Ishikawa (cell line): ENCODE measurements around the gene ALG14.

Source experiments
- CEBPB ChIP-seq: IDR thresholded peaks from 2 replicates; pipeline ENCODE4 v1.6.1; 2012
- CREB1 ChIP-seq: IDR thresholded peaks from 2 replicates; pipeline ENCODE4 v1.6.1; 2012; ENCODE audit warnings: low read depth
- EGR1 ChIP-seq: IDR thresholded peaks from 2 replicates; pipeline ENCODE4 v1.6.1; 2012
- EP300 ChIP-seq: IDR thresholded peaks from 2 replicates; pipeline ENCODE4 v1.6.1; 2012; ENCODE audit warnings: borderline replicate concordance
- FOXM1 ChIP-seq: IDR thresholded peaks from 2 replicates; pipeline ENCODE4 v1.6.1; 2012; ENCODE audit warnings: low read depth, borderline replicate concordance
- NFIC ChIP-seq: IDR thresholded peaks from 2 replicates; pipeline ENCODE4 v1.6.1; 2012
- RAD21 ChIP-seq: IDR thresholded peaks from 2 replicates; pipeline ENCODE4 v1.6.1; 2012; ENCODE audit warnings: low read depth
- TAF1 ChIP-seq: IDR thresholded peaks from 2 replicates; pipeline ENCODE4 v1.6.1; 2012; ENCODE audit warnings: low read depth, mild to moderate bottlenecking
- TCF12 ChIP-seq: IDR thresholded peaks from 2 replicates; pipeline ENCODE4 v1.6.1; 2012; ENCODE audit warnings: low read depth
- TEAD4 ChIP-seq: IDR thresholded peaks from 2 replicates; pipeline ENCODE4 v1.6.1; 2012
- YY1 ChIP-seq: IDR thresholded peaks from 2 replicates; pipeline ENCODE4 v1.6.1; 2012; ENCODE audit warnings: low read depth
- ZBTB7A ChIP-seq: IDR thresholded peaks from 2 replicates; pipeline ENCODE4 v1.6.1; 2012; ENCODE audit warnings: low read depth
- TF ChIP-seq, protein P1 (sequence below): IDR thresholded peaks from 2 replicates; pipeline ENCODE4 v1.6.1; 2012
- TF ChIP-seq, protein P2 (sequence below): IDR thresholded peaks from 2 replicates; pipeline ENCODE4 v1.6.1; 2012
- TF ChIP-seq, protein P3 (sequence below): IDR thresholded peaks from 2 replicates; pipeline ENCODE4 v1.6.1; 2012; ENCODE audit warnings: low read depth, mild to moderate bottlenecking

The ALG14 gene

DNA sequence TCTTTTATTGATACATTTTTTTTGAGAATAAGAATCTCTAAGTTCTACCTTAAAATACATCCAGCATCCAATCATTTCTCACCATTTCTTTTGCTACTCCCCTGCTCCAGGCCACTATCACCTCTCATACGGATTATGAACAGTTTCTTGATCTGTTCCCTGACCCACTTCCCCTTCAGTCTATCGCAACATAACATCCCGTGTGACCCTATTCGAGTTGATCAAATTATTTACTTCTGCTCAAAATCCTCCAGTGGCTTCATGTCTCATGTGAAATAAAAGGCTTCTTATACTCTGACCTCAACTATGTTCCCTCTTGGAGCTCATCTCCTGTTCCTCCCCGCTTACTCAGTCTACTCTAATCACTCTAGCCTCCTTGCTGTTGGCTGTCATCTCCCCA lies 5.2 kb downstream of the ALG14 start:
- no peak for TF ChIP-seq NFIC
- TF ChIP-seq, protein P1, sequence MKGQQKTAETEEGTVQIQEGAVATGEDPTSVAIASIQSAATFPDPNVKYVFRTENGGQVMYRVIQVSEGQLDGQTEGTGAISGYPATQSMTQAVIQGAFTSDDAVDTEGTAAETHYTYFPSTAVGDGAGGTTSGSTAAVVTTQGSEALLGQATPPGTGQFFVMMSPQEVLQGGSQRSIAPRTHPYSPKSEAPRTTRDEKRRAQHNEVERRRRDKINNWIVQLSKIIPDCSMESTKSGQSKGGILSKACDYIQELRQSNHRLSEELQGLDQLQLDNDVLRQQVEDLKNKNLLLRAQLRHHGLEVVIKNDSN = no peak
- TF ChIP-seq RAD21 = no peak
- TF ChIP-seq YY1 = no peak
- no peak for TF ChIP-seq EP300
- no peak for TF ChIP-seq ZBTB7A
- TF ChIP-seq TCF12 = no peak
- TF ChIP-seq, protein P2, sequence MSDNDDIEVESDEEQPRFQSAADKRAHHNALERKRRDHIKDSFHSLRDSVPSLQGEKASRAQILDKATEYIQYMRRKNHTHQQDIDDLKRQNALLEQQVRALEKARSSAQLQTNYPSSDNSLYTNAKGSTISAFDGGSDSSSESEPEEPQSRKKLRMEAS = no peak
- TF ChIP-seq TAF1 = no peak

DNA sequence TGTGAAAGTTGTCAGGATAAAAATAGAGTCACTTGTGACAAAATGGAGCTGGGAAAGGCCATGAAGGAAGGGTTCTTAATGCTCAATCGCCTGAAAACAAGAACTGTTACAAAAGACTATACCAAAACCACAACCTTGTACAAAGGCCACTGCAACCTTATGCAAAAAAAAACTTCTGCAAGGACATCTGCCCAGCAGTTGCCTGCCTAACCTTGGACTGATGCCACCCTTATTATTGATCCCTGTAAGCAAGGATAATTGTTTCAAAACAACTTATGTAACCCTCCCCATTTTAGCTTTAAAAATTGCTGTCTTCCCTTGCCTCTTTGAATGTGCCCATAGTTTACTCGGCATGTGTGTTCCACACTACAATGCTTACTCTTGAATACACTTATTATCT lies 5.7 kb downstream of the ALG14 start:
- no peak for TF ChIP-seq TAF1

DNA sequence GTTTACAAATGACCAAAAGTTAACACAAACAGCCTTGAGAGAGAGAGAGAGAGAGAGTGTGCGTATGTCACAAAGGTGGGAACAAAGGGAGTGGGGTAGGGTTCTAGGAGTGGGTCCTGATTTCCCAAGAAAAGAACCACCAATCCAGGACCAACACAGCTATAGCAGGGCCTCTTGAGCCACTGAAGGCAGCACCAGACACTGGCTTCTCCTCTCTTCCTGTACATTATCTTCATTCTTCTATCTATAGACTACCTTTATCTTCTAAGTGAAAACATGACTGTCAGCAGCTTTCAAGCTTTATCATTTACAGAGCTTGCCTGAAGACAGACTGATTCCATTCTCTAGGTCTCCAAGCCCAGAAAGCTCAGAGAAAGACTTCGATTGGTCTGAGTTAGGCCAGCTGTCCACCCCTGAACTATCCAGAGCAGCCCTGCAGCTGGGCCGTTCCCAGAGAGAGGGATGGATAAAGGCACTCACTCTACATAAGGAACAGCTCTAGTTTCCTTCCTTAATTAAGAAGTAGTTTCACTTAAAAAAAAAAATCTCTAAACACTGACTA lies 11.2 kb downstream of the ALG14 start:
- TF ChIP-seq, protein P1 = no peak
- TF ChIP-seq CEBPB (no peak), TEAD4 (no peak), EP300 (no peak), RAD21 (no peak), NFIC (no peak), ZBTB7A (no peak), TCF12 (no peak), YY1 (no peak), TAF1 (no peak), CREB1 (no peak), EGR1 (no peak), FOXM1 (no peak)
- TF ChIP-seq, protein P2 = no peak

DNA sequence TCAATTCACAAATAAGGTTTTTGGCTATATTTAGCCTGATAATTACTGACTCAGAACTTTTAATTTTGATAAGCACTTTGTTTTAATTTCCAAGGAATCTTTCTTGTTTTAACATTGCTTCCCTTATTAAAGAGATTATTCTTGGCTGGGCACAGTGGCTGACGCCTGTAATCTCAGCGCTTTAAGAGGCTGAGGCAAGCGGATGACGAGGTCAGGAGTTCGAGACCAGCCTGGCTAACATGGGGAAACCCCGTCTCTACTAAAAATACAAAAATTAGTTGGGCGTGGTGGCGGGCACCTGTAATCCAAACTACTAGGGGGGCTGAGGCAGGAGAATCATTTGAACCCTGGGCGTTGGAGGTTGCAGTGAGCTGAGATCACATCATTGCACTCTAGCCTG lies 13.8 kb downstream of the ALG14 start:
- no peak for TF ChIP-seq CREB1
- TF ChIP-seq FOXM1 = no peak
- TF ChIP-seq, protein P2 = no peak
- TF ChIP-seq NFIC = no peak
- TF ChIP-seq, protein P3, sequence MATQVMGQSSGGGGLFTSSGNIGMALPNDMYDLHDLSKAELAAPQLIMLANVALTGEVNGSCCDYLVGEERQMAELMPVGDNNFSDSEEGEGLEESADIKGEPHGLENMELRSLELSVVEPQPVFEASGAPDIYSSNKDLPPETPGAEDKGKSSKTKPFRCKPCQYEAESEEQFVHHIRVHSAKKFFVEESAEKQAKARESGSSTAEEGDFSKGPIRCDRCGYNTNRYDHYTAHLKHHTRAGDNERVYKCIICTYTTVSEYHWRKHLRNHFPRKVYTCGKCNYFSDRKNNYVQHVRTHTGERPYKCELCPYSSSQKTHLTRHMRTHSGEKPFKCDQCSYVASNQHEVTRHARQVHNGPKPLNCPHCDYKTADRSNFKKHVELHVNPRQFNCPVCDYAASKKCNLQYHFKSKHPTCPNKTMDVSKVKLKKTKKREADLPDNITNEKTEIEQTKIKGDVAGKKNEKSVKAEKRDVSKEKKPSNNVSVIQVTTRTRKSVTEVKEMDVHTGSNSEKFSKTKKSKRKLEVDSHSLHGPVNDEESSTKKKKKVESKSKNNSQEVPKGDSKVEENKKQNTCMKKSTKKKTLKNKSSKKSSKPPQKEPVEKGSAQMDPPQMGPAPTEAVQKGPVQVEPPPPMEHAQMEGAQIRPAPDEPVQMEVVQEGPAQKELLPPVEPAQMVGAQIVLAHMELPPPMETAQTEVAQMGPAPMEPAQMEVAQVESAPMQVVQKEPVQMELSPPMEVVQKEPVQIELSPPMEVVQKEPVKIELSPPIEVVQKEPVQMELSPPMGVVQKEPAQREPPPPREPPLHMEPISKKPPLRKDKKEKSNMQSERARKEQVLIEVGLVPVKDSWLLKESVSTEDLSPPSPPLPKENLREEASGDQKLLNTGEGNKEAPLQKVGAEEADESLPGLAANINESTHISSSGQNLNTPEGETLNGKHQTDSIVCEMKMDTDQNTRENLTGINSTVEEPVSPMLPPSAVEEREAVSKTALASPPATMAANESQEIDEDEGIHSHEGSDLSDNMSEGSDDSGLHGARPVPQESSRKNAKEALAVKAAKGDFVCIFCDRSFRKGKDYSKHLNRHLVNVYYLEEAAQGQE = no peak
- TF ChIP-seq YY1 = no peak
- TF ChIP-seq TEAD4 = no peak
- TF ChIP-seq ZBTB7A = no peak
- TF ChIP-seq RAD21 = no peak
- TF ChIP-seq CEBPB = no peak
- TF ChIP-seq, protein P1 = no peak
- no peak for TF ChIP-seq TAF1
- no peak for TF ChIP-seq TCF12
- no peak for TF ChIP-seq EP300
- no peak for TF ChIP-seq EGR1

DNA sequence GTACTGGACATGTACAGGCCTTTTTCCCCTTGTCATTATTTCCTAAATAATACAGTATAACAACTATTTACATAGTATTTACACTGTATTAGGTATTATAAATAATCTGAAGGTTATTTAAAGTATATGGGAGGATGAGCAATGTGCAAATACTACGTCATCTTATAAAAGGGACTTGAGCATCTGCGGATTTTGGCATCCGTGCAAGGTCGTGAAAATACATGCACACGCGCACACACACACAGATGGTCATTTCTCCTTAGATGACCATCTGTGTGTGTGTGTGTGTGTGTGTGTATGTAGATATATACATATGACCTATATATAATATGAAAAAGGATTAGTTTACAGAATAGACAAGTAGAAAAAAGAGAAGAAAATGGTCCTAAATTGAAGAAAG lies 15.4 kb downstream of the ALG14 start:
- TF ChIP-seq ZBTB7A (no peak), EGR1 (no peak), TAF1 (no peak), CEBPB (no peak), CREB1 (no peak), TCF12 (no peak), NFIC (no peak), FOXM1 (no peak), EP300 (no peak), RAD21 (no peak), TEAD4 (no peak), YY1 (no peak)
- TF ChIP-seq, protein P3 = no peak
- TF ChIP-seq, protein P1 = no peak
- TF ChIP-seq, protein P2 = no peak
